ACC112 (cell line): ENCODE results near the gene RTF2.
"Not testable (repeated sequence)": the region's sequence is repeated elsewhere in the genome, so short reads cannot be mapped to it uniquely, and the experiment has no call there.

Experiments used
- H2AFZ ChIP-seq: fragments of 200-600 bp; sonication (generic); one replicate; pipeline ENCODE4 v1.6.0; 2017; ENCODE audit warnings: antibody characterized with exemption, low read length; ENCODE audit not compliant: unreplicated experiment
- H3K27ac ChIP-seq: fragments of 200-600 bp; sonication (generic); 2 replicates; pipeline ENCODE4 v1.5.1; 2014; ENCODE audit warnings: low read depth, mild to moderate bottlenecking, antibody characterized with exemption, low read length, moderate library complexity
- H3K27me3 ChIP-seq: fragments of 200-600 bp; sonication (generic); 2 replicates; pipeline ENCODE4 v1.6.1; 2014; ENCODE audit warnings: mild to moderate bottlenecking, antibody characterized with exemption, low read length, moderate library complexity, mixed read lengths; ENCODE audit not compliant: insufficient read depth
- H3K36me3 ChIP-seq: fragments of 200-600 bp; sonication (generic); 2 replicates; pipeline ENCODE4 v1.6.1; 2016; ENCODE audit warnings: mild to moderate bottlenecking, antibody characterized with exemption, low read length, moderate library complexity, mixed read lengths; ENCODE audit not compliant: insufficient read depth
- H3K4me1 ChIP-seq: fragments of 200-600 bp; sonication (generic); one replicate; pipeline ENCODE4 v1.6.1; 2016; ENCODE audit warnings: low read length, mixed read lengths; ENCODE audit not compliant: insufficient read depth, unreplicated experiment, control insufficient read depth
- H3K4me3 ChIP-seq: fragments of 200-600 bp; sonication (generic); 2 replicates; pipeline ENCODE4 v1.5.1; 2014; ENCODE audit warnings: mild to moderate bottlenecking, low read depth, low read length
- H3K79me2 ChIP-seq: fragments of 200-600 bp; sonication (generic); one replicate; pipeline ENCODE4 v1.6.0; 2016; ENCODE audit warnings: low read length; ENCODE audit not compliant: control insufficient read depth, unreplicated experiment, insufficient read depth

Gene RTF2

DNA sequence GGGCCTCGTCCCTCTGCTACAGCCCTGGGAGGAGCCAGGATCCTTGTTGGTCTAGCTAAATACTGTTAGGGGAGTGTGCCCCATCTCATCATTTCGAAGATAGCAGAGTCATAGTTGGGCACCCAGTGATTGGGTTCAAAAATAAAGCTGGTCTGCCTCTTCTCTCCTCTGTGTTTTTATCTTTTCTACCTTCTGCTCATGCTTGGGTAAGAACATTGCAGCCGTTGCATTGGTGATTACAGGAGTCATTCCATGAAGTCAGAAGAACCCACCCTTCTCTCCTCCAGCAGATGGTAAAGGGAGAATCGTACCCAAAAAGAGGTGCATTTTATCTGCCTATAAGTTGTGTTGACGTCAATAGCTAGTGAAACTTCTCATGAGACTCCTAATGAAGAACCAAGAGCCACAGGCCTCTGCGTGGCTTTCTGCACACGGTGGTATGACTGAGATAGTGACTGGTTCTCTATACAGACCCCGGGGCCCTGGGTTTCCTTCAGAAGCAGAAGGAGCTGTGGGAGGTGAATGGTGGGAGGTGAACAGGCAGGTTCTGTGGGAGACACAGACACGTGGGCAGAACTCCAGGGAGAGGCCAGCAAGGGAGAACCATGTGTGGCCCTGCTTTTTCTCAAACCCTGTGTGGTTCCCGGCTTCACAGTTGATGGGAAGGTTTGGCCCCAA lies 50.4 kb downstream of the RTF2 start:
- Histone ChIP-seq H2AFZ (no peak overlapping the region), H3K27ac (no peak overlapping the region), H3K4me1 (no peaks in the 10 kb centered on the region), H3K27me3 (no peaks in the 10 kb centered on the region), H3K4me3 (no peak overlapping the region), H3K79me2 (no peaks in the 10 kb centered on the region), H3K36me3 (peaks cover 27% of the 10 kb centered on the region)

DNA sequence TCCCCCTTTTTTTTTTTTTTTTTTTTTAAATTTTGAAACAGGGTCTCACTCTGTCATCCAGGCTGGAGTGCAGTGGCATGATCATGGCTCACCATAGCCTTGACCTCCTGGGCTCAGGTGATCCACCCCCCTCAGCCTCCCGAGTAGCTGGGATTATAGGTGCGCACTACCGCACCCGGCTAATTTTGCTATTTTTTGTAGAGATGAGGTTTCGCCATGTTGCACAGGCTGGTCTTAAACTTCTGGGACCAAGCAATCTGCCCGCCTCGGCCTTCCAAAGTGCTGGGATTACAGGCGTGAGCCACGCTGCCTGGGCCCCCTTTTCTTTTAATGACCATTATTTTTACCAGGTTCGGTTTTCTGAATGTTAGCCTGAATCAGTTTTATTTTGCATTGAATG lies 51.1 kb downstream of the RTF2 start:
- Histone ChIP-seq H3K79me2 (no peaks in the 10 kb centered on the region), H2AFZ (no peak overlapping the region), H3K4me1 (no peaks in the 10 kb centered on the region), H3K4me3 (no peak overlapping the region), H3K27ac (no peak overlapping the region), H3K36me3 (peaks cover 27% of the 10 kb centered on the region), H3K27me3 (no peaks in the 10 kb centered on the region)

DNA sequence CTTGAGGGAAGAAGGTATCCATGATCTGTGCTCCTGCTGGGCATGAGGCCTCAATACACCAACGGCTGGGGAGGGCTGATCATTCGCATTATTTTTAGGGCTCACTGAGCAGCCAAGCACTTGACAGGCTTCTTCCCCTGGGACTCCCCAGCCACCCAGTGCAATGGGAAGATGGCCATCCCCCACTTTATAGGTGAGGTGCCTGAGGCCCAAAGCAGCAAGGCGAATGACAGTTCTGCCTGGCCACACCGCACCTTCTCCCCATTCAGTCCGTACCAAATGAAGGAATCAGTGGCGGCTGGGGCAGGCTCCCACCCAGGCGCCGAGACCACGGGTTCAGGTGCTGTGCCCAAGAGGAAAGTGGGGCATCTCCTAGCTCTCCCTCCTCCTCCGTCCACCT lies 51.8 kb downstream of the RTF2 start:
- Histone ChIP-seq H3K36me3 (peaks cover 27% of the 10 kb centered on the region), H3K79me2 (no peaks in the 10 kb centered on the region), H3K4me1 (no peaks in the 10 kb centered on the region), H3K27ac (no peak overlapping the region), H2AFZ (no peak overlapping the region), H3K27me3 (no peaks in the 10 kb centered on the region), H3K4me3 (no peak overlapping the region)

DNA sequence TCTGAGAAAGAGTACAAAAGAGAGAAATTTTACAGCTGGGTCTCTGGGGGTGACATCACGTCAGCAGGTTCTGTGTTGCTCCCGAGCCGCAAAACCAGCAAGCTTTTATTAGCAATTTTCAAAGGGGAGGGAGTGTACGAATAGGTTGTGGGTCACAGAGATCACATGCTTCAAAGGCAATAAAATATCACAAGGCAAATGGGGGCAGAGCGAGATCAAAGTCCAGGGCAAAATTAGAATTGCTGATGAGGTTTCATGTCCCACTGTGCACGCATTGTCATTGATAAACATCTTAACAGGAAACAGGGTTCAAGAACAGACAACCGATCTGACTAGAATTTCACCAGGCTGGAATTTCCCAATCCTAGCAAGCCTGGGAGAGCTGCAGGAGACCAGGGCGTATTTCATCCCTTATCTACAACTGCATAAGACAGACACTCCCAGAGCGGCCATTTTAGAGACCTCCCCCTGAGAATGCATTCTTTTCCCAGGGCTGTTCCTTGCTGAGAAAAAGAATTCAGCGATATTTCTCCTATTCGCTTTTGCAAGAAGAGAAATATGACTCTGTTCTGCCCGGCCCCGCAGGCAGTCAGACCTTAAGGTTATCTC lies 52.4 kb downstream of the RTF2 start:
- H3K36me3 ChIP-seq = peaks cover 27% of the 10 kb centered on the region
- not testable (repeated sequence) for H3K4me1 ChIP-seq, H3K79me2 ChIP-seq, H3K4me3 ChIP-seq, H2AFZ ChIP-seq, H3K27me3 ChIP-seq, H3K27ac ChIP-seq

DNA sequence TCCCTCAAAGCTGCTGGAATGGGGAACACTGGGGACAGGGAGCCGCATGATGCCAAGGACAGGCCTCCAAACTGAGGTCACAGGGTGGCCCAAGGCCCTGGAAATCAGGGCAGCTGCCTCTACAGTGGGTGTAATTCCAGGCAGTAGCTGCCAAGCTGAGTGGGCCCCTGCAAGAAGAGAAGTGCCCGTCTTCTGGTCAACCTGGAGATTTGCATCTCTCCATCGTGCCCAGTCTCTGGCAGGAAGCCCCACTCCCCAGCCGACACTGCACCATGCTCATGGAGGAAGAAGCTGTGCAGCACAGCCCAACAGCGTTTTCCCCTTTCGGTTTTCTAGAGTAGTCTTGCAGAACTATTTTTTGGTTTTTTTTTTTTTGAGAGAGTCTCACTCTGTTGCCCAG lies 53.9 kb downstream of the RTF2 start:
- Histone ChIP-seq H3K27ac (no peak overlapping the region), H3K4me3 (no peak overlapping the region), H2AFZ (no peak overlapping the region), H3K27me3 (no peaks in the 10 kb centered on the region), H3K4me1 (no peaks in the 10 kb centered on the region), H3K79me2 (no peaks in the 10 kb centered on the region), H3K36me3 (peaks cover 23% of the 10 kb centered on the region)

DNA sequence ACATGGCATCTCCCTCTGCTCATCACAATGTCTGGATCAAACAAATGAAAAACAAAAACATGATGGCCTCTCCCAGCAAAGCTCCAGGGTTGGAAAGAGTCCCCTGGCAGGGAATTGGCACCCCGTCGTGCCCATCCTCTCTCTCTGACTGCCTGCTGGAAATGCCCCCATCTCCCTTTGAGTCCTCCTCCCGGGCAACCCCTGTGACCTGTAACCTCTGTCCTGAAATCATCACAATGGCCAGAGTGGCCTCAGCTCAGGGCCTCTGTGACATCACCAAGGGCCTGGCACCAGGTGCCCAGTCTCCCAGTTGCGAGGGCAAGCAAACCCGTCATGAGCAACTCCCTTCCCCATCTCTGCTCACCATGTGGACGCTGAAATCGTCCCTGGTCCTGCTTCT lies 56.0 kb downstream of the RTF2 start, which contains the start of gene FAM209A:
Gene FAM209A (plus strand): TSS at position 301 of the 400 bp plus-strand sequence. CDS start 65 bp downstream, at position 366.
- H3K4me1 ChIP-seq, H3K27me3 ChIP-seq, H3K27ac ChIP-seq, H2AFZ ChIP-seq, H3K79me2 ChIP-seq, H3K4me3 ChIP-seq: not testable (repeated sequence)
- peaks cover 11% of the 10 kb centered on the region for H3K36me3 ChIP-seq

DNA sequence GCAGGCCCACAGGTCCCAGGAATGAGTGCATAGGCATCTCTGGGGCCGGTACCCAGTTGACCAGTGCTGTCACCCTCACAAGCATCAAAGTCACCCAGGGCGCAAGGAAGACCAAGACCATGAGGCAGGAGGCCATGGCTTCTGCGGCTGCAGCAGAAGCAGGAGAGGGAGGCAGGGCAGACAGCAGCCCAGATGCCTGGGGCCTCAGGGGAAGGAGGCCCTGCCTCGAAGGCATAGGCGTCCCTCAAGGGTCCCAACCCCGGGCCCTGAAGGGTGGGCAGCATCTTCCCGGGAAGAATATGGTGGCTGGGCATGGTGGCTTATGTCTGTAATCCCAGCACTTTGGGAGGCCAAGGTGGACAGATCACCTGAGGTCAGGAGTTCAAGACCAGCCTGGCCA lies 59.1 kb downstream of the RTF2 start:
- no peaks in the 10 kb centered on the region for H3K4me1 ChIP-seq
- no peak overlapping the region for H3K4me3 ChIP-seq
- H3K27ac ChIP-seq = no peak overlapping the region

DNA sequence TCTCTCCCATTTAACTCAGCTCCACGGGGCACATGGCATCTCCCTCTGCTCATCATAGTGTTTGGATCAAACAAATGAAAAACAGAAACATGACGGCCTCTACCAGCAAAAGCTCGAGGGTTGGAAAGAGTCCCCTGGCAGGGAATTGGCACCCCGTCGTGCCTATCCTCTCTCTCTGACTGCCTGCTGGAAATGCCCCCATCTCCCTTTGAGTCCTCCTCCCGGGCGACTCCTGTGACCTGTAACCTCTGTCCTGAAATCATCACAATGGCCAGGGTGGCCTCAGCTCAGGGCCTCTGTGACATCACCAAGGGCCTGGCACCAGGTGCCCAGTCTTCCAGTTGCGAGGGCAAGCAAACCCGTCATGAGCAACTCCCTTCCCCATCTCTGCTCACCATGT lies 64.5 kb downstream of the RTF2 start, which contains the start of gene FAM209B:
Gene FAM209B (plus strand): TSS at position 301 of the 400 bp plus-strand sequence. CDS start 96 bp downstream, at position 397.
- H3K36me3 ChIP-seq, H2AFZ ChIP-seq, H3K4me1 ChIP-seq, H3K4me3 ChIP-seq, H3K27me3 ChIP-seq, H3K27ac ChIP-seq, H3K79me2 ChIP-seq: not testable (repeated sequence)

More for the DNA sequence above, 59.1 kb downstream of the RTF2 start:
- Histone ChIP-seq H2AFZ (no peak overlapping the region), H3K79me2 (no peaks in the 10 kb centered on the region), H3K27me3 (no peaks in the 10 kb centered on the region), H3K36me3 (no peaks in the 10 kb centered on the region)

DNA sequence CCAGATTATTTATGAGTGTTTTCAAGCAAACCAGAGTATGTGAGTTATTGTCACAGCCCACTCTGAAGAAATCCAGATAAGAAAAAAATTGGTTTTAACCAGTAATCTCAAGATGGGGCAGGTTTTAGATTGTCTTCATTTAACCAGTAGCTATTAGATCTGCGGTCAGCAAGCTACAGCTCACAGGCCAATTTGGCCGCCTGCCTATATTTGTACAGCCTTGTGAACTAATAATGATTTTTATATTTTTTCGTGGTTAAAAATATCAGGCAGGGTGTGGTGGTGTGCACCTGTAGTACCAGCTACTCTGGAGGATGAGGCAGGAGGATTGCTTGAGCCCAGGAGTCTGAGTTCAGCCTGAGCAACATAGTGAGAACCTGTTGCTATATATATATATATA lies 69.6 kb downstream of the RTF2 start:
- Histone ChIP-seq H2AFZ (no peak overlapping the region), H3K79me2 (no peaks in the 10 kb centered on the region), H3K27me3 (no peaks in the 10 kb centered on the region), H3K4me3 (no peak overlapping the region), H3K36me3 (no peaks in the 10 kb centered on the region), H3K4me1 (no peaks in the 10 kb centered on the region), H3K27ac (no peak overlapping the region)

DNA sequence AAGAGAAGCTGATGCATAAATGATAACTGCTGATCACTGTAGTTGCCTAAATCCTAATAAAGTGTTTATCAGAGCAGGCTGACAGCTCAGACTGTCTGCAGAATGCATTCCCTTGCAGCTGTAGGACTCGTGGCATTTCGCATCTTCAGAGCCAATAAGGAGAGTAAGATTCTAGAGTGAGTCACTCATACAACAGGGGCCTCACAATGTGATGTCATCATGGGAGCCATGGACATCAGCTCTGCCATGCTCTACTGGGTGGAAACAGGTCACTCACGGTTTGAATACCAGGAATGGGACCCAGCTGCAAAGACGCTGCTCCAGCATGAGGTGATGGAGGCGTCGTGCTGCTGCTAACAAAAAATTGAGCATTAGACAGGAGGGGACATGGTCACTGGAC lies 72.0 kb downstream of the RTF2 start:
- Histone ChIP-seq H3K79me2 (no peaks in the 10 kb centered on the region), H3K4me3 (no peak overlapping the region), H3K27me3 (no peaks in the 10 kb centered on the region), H2AFZ (no peak overlapping the region), H3K36me3 (no peaks in the 10 kb centered on the region), H3K27ac (no peak overlapping the region), H3K4me1 (no peaks in the 10 kb centered on the region)

DNA sequence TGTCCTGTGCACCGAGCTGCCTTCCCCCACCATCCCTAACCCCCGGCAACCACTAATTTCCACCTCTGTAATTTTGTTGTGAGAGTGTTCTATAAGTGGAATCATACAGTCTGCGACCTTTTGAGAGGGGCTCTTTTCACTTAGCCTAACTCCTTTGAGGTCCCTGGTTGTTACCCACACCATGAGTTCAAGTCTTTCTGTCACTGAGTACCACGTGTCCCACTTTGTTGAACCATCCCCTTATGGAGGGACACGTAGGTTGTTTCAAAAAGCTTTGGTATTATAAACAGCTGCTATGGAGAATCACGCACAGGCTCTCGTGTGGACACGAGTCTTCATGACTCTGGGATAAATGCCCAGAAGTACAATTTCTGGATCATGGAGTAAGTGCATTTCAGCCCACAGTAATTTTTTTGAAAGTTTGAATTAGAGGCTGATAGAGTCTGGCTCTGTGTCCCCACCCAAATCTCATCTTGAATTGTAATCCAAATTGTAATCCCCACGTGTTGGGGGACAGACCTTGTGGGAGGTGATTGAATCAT lies 74.1 kb downstream of the RTF2 start:
- H3K27ac ChIP-seq = no peak overlapping the region
- no peak overlapping the region for H3K4me3 ChIP-seq
- H2AFZ ChIP-seq = no peak overlapping the region
- no peaks in the 10 kb centered on the region for H3K36me3 ChIP-seq
- no peaks in the 10 kb centered on the region for H3K79me2 ChIP-seq
- no peaks in the 10 kb centered on the region; the same call in 1 of the 2 replicates for H3K27me3 ChIP-seq
- H3K4me1 ChIP-seq = no peaks in the 10 kb centered on the region
